Uterus (tissue), 4 donors: ENCODE measurements around the gene MLPH. TPM values are rescaled to one million over a fixed set of nuclear protein-coding genes. Genes with fewer than 3 reads are reported as not detected.
A peak's percentile ranks its signal among the peaks of the same experiment; 100 is the strongest.

ENCODE experiments used
- DNase-seq, 2 donors: peaks; one replicate each; pipeline ENCODE4 v3.0.0-alpha.2; 2019 to 2020
- H3K27ac ChIP-seq, 2 donors: fragments of 200-600 bp; sonication (generic); 1 replicate in 1 of 2; 2 replicates in 1 of 2; pipeline ENCODE4 v1.5.1; 2016 to 2018
- H3K27me3 ChIP-seq, 2 donors: fragments of 200-600 bp; sonication (generic); one replicate each; pipeline ENCODE4 v1.5.1; 2018 to 2019; ENCODE audit warnings: control low read depth in 1 of 2
- H3K36me3 ChIP-seq, 2 donors: fragments of 200-600 bp; sonication (generic); one replicate each; pipeline ENCODE4 v1.5.1; 2019; ENCODE audit warnings: control low read depth in 1 of 2
- H3K4me1 ChIP-seq, 2 donors: fragments of 200-600 bp; sonication (generic); one replicate each; pipeline ENCODE4 v1.5.1; 2018 to 2019; ENCODE audit warnings: control low read depth in 1 of 2
- H3K4me3 ChIP-seq, 2 donors: fragments of 200-600 bp; sonication (generic); 1 replicate in 1 of 2; 2 replicates in 1 of 2; pipeline ENCODE4 v1.5.1; 2018 to 2019; ENCODE audit warnings: mild to moderate bottlenecking in 1 of 2
- H3K9me3 ChIP-seq, 2 donors: fragments of 200-600 bp; sonication (generic); one replicate each; pipeline ENCODE4 v1.5.1; 2019; ENCODE audit warnings: control low read depth in 1 of 2
- POLR2A ChIP-seq, 2 donors: fragments of 450-650 bp; IDR thresholded peaks; one replicate each; pipeline ENCODE4 v1.6.1; 2016; ENCODE audit warnings: antibody characterized with exemption in 2 of 2, mild to moderate bottlenecking in 1 of 2, moderate library complexity in 1 of 2
- intact Hi-C: fragments of 100-400 bp; cut with DNase I; formaldehyde crosslinking; loops from one replicate; pipeline ENCODE4 v1.15.1; 2023; ENCODE audit warnings: low total_unique reads
- total RNA-seq, 4 donors: library from RNA; depleted of rRNA in 3 of 4; stranded (reverse); fragments of >200 nt in 3 of 4; gene quantifications; one replicate each; pipeline versions ENCODE4 v1.1.0 to v1.2.4, GENCODE V29; 2014 to 2023
- TF ChIP-seq, protein P1 (sequence below), 4 experiments: fragments of 200-600 bp in 2 of 4; fragments of 450-650 bp in 2 of 4; sonication (generic) in 2 of 4; IDR thresholded peaks; one replicate each; pipeline ENCODE4 v1.5.1; 2016 to 2019; ENCODE audit warnings: antibody characterized with exemption in 4 of 4, mild to moderate bottlenecking in 2 of 4, moderate library complexity in 1 of 4
- donor health status: DM: yes; HTN: yes; CAD: no.

The MLPH gene
- total RNA-seq, 4 donors from 2014 or later: 1.2 to 16.5 (median 8.9) TPM

- intact Hi-C loops: no loop called here
- H3K36me3 ChIP-seq: no peaks in the 10 kb centered on the region
- no peaks in the 10 kb centered on the region for H3K27me3 ChIP-seq
- H3K4me3 ChIP-seq: no peak overlapping the region
- no peaks in the 10 kb centered on the region for H3K9me3 ChIP-seq
- no peaks in the 10 kb centered on the region for H3K4me1 ChIP-seq
- DNase-seq: no peak
- peak overlapping the region in 1 of 2 donors; percentile 86 for H3K27ac ChIP-seq
- TF ChIP-seq, protein P1, sequence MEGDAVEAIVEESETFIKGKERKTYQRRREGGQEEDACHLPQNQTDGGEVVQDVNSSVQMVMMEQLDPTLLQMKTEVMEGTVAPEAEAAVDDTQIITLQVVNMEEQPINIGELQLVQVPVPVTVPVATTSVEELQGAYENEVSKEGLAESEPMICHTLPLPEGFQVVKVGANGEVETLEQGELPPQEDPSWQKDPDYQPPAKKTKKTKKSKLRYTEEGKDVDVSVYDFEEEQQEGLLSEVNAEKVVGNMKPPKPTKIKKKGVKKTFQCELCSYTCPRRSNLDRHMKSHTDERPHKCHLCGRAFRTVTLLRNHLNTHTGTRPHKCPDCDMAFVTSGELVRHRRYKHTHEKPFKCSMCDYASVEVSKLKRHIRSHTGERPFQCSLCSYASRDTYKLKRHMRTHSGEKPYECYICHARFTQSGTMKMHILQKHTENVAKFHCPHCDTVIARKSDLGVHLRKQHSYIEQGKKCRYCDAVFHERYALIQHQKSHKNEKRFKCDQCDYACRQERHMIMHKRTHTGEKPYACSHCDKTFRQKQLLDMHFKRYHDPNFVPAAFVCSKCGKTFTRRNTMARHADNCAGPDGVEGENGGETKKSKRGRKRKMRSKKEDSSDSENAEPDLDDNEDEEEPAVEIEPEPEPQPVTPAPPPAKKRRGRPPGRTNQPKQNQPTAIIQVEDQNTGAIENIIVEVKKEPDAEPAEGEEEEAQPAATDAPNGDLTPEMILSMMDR (IDR thresholded peaks at IDR 0.05): no peak
- TF ChIP-seq POLR2A (IDR thresholded peaks at IDR 0.05): no peak
These were observed 111.6 kb downstream of the MLPH start for GRCh38 chr2:237598468-237599208.

- no peaks in the 10 kb centered on the region for H3K4me1 ChIP-seq
- intact Hi-C loops: no loop called here
- peak overlapping the region; percentile 83 to 86 for H3K27ac ChIP-seq
- H3K4me3 ChIP-seq: peak overlapping the region in 1 of 2 donors; percentile 29
- no peak for TF ChIP-seq POLR2A (IDR thresholded peaks at IDR 0.05)
- TF ChIP-seq, protein P1 (IDR thresholded peaks at IDR 0.05): no peak
- no peak for DNase-seq
- no peaks in the 10 kb centered on the region for H3K36me3 ChIP-seq
- no peaks in the 10 kb centered on the region for H3K27me3 ChIP-seq
- H3K9me3 ChIP-seq: no peaks in the 10 kb centered on the region
These were observed 112.5 kb downstream of the MLPH start for GRCh38 chr2:237599465-237600110.

GRCh38 chr2:237600205-237600846 lies 113.3 kb downstream of the MLPH start:
- H3K36me3 ChIP-seq: no peaks in the 10 kb centered on the region
- TF ChIP-seq, protein P1 (IDR thresholded peaks at IDR 0.05): peak; percentile 41 to 57 (median 46)
- peak; percentile 18 to 29 for TF ChIP-seq POLR2A (IDR thresholded peaks at IDR 0.05)
- DNase-seq: peak; percentile 66 to 78
- no peaks in the 10 kb centered on the region for H3K9me3 ChIP-seq
- H3K4me1 ChIP-seq: no peaks in the 10 kb centered on the region
- H3K4me3 ChIP-seq: peak overlapping the region in 1 of 2 donors; percentile 29
- no peaks in the 10 kb centered on the region for H3K27me3 ChIP-seq
- intact Hi-C loops: no loop called here
- peak overlapping the region; percentile 83 to 86 for H3K27ac ChIP-seq

GRCh38 chr2:237601453-237602116 lies 114.5 kb downstream of the MLPH start:
- Histone ChIP-seq H3K9me3 (no peaks in the 10 kb centered on the region), H3K36me3 (no peaks in the 10 kb centered on the region), H3K27me3 (no peaks in the 10 kb centered on the region), H3K4me1 (no peaks in the 10 kb centered on the region), H3K4me3 (no peak overlapping the region), H3K27ac (peak overlapping the region; percentile 83 to 86)
- no peak for TF ChIP-seq POLR2A (IDR thresholded peaks at IDR 0.05)
- TF ChIP-seq, protein P1 (IDR thresholded peaks at IDR 0.05): no peak
- no peak for DNase-seq
- intact Hi-C loops: no loop called here
